Activated naive CD4-positive, alpha-beta T cell treated with anti-CD3 and anti-CD28 coated beads, Interleukin-2, amount 50 U/mL, for 24 hours (primary cell): ENCODE results near the gene CCDC152.
"Not testable (repeated sequence)": the region's sequence is repeated elsewhere in the genome, so short reads cannot be mapped to it uniquely, and the experiment has no call there.

Experiments
- H3K27ac Mint-ChIP-seq: one replicate; pipeline ENCODE4 v1.8.0; 2021; ENCODE audit warnings: mild to moderate bottlenecking, mixed read lengths
- H3K27me3 Mint-ChIP-seq: one replicate; pipeline ENCODE4 v1.8.0; 2021; ENCODE audit warnings: mixed read lengths
- H3K36me3 Mint-ChIP-seq: one replicate; pipeline ENCODE4 v1.8.0; 2021; ENCODE audit warnings: mixed read lengths
- H3K4me1 Mint-ChIP-seq: one replicate; pipeline ENCODE4 v1.8.0; 2021; ENCODE audit warnings: mixed read lengths
- H3K4me3 Mint-ChIP-seq: one replicate; pipeline ENCODE4 v1.8.0; 2021; ENCODE audit warnings: mild to moderate bottlenecking, mixed read lengths
- H3K9me3 Mint-ChIP-seq: one replicate; pipeline ENCODE4 v1.8.0; 2021; ENCODE audit warnings: mixed read lengths

The CCDC152 gene

DNA sequence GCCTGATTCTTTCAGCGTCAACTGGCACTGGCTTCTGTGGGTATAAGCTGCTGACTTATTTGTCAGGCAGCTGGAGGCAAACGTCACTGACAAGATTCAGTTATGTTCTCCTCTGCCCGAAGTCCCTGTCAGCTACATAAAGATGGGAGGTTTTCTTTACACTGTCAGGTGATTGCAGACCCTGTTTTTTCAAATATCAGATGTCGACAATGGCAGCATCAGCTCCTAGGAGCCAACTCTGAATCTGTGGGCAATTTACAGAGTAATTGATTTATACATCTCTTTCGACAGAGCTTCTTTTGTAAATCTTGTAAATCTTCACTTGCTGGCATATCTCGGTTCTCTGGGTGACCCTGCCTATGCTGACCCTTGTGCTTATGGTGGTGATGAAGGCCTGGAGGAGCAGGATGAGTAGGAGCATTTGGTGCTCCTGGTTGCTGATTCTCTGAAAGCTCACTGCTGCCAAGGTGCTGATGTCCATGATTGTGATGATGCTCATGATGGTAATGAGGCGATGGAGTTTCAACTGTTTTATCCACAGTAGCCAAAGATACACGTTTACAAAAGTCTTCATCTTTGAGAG is 44.2 kb downstream of the CCDC152 start:
- Mint-ChIP-seq H3K4me3 (no peak overlapping the region), H3K9me3 (no peaks in the 10 kb centered on the region), H3K36me3 (peaks cover 9% of the 10 kb centered on the region), H3K27ac (no peak overlapping the region), H3K4me1 (no peaks in the 10 kb centered on the region), H3K27me3 (no peaks in the 10 kb centered on the region)

DNA sequence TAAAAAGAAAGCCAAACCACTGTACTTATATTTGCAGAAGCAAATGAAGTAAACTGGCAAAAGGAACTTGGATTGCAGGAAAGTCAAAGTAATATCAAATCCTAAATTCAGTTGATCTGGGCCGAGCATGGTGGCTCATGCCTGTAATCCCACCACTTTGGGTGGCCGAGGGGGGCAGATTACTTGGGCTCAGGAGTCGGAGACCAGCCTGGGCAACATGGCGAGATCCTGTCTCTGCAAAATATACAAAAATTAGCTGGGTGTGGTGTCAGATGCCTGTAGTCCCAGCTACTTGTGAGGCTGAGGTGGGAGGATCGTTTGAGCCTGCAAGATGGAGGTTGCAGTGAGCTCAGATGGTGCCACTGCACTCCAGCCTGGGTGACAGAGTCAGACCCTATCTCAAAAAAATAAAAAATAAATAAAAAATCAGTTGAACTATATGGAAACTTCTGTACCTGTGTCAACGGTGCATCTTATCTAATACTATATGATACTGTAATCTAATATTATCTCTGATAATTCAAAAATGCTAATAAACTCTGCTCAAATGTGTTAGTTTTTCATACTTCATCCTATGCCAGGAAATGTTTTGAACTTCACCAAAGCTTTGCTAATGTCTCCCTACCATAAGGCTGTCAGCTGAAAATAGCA is 45.0 kb downstream of the CCDC152 start:
- Mint-ChIP-seq H3K27me3 (no peaks in the 10 kb centered on the region), H3K4me3 (no peak overlapping the region), H3K27ac (no peak overlapping the region), H3K9me3 (no peaks in the 10 kb centered on the region), H3K36me3 (peaks cover 9% of the 10 kb centered on the region), H3K4me1 (no peaks in the 10 kb centered on the region)

DNA sequence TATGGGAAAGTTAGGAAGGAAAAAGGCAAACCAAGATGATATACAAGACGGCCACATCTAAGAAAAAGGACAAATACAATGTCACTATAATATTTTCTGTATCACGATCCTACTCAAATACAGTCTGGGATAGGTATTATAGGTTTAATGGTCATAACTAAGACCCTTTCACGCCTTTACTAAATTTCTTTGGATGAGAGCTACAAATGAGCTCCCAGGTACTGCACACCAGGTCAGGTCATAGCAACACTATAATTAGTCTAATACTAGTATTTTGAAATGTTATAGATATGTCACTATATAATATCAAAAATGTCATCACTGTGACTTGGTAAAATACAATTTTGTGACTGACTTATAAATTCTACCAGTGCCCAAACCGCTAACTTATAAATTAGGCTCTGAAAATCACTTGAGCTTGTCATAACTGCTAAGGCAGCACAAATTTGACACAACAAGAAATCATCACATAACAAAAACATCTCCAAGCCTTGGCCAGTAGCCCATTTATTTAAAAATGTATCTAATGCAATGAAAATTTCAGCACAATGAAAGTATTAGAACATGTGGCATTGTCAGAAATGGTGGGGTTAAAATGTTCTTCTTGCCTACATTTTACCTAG is 48.2 kb downstream of the CCDC152 start:
- Mint-ChIP-seq H3K4me3 (no peak overlapping the region), H3K27me3 (no peaks in the 10 kb centered on the region), H3K36me3 (no peaks in the 10 kb centered on the region), H3K27ac (no peak overlapping the region), H3K4me1 (no peaks in the 10 kb centered on the region), H3K9me3 (no peaks in the 10 kb centered on the region)

DNA sequence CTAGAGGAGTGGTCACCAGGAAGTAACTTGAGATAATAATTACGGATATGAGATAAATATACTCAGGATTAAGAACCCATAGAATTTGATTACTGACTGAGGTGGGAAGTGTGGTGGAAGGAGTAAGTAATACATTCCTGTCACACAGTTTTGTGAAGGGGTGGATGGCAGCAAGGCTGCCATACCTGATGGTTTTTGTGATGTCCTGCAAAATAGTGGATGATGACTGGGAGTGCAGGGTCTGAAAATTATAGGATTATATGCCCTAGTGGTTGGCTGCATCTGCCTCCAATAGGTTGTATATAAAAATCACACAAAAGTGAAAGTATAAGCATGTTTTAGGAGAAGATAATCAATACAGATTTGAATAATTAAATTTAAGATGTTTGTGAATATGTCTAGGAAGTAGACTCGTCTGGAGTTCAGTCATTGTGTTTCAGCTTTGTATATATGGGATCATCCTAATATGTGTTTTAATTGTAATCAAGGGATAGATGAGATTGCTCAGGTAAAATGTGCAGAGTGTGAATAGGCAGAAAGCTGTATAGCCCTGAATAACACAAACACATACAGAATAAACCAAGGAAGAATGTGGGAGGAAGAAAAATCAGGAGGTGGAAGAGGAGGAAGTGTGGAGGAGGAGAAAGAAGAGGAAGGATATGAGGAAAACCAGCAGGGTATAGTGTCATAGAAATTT is 49.5 kb downstream of the CCDC152 start:
- H3K4me3 Mint-ChIP-seq = no peak overlapping the region
- H3K27me3 Mint-ChIP-seq = no peaks in the 10 kb centered on the region
- no peaks in the 10 kb centered on the region for H3K36me3 Mint-ChIP-seq
- no peak overlapping the region for H3K27ac Mint-ChIP-seq
- H3K9me3 Mint-ChIP-seq = no peaks in the 10 kb centered on the region
- no peaks in the 10 kb centered on the region for H3K4me1 Mint-ChIP-seq

DNA sequence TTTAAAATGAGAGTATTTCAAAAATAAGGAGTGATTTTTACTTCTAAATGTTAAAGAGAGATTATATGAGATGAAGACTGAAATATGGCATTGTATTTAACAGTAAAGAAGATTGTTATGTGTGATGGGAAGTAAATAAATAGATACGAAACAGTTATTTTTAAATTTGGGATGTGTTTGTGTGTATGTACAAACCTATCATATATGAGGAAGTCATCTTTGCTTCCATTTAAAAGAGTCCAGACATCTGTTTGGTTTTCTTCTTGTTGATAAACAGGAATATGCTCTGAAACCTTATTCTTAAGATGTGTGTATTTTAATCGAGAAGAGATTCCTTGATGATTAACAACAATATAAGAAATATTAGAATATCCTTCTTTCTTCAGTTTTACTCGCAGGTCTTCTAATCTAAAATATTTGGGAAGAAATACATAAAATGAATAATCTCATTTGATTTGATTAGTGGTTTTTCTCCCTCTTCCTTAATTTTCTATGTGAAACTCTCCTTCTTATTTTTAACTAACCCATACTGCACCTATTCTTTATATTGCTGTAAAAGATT is 50.2 kb downstream of the CCDC152 start:
- H3K4me3 Mint-ChIP-seq = no peak overlapping the region
- H3K36me3 Mint-ChIP-seq = no peaks in the 10 kb centered on the region
- H3K27ac Mint-ChIP-seq = no peak overlapping the region
- no peaks in the 10 kb centered on the region for H3K9me3 Mint-ChIP-seq
- no peaks in the 10 kb centered on the region for H3K27me3 Mint-ChIP-seq
- H3K4me1 Mint-ChIP-seq = peaks cover 3% of the 10 kb centered on the region

DNA sequence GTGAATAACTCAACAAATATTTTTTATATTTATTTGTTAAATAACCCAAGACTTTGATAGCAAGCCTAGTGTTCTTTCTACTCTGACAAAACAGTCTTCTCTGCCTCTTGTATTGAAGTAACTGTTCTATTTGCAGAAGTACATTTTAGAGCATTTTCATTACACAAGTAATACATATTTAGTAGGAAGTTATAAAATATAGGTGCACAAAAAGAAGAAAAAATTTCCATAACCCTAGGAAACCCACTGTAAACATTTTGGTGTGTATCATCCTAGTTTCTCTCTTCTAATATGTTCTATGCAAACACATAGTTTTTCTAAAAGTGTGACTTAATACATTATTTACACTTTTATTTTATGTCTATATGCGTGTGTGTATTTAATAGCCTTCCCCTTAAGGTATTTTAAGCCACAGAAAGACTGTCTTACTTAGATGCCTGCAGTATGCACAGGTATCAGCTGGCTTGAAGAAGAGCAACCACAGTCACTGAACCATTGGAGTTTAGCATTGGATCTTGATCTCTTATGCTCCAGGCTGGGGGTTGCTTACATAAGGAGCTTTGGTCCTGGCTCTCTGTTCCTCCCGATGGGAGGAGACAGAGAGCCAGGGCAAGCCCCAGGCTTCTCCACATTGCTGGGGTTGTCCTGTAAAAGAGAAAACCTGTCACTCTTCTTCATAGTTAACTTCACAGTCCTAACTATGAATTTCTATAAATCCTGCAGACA is 51.3 kb downstream of the CCDC152 start:
- no peaks in the 10 kb centered on the region for H3K27me3 Mint-ChIP-seq
- H3K4me3 Mint-ChIP-seq = no peak overlapping the region
- H3K9me3 Mint-ChIP-seq = no peaks in the 10 kb centered on the region
- H3K36me3 Mint-ChIP-seq = no peaks in the 10 kb centered on the region
- peaks cover 5% of the 10 kb centered on the region for H3K4me1 Mint-ChIP-seq
- no peak overlapping the region for H3K27ac Mint-ChIP-seq

DNA sequence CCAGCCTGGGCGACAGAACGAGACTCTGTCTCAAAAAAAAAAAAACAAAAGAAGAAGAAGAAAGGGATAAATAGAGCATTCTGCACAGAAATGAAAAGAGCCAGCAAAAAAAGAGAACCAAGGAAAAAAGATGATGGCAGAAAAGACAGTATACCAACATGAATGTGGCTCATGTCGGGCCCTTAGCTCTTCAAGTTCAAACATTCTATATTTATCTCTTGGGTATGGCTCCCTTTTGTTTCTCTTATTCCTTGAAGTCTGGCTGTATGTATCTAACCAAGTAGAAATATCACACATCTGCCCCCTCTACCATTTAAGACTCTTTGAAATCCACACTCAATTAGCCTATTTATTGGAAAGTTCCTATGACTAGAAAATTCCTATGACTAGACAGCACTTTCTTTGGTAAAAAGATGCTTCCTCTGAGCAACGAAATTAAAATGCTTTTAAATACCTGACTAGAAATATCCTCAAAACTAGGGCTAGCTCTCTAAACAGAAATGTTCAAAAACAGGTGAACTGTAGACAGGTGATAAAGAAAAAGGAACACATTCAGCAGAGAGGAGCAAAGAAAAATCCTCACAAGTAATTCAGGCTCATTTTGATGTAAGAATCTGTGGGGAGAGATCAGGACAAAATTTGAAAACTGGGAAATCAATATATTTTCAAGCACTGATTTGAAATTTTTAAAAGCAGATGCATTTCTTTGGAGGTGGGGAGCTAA is 52.4 kb downstream of the CCDC152 start:
- no peaks in the 10 kb centered on the region for H3K27me3 Mint-ChIP-seq
- H3K4me3 Mint-ChIP-seq = no peak overlapping the region
- no peaks in the 10 kb centered on the region for H3K36me3 Mint-ChIP-seq
- no peaks in the 10 kb centered on the region for H3K9me3 Mint-ChIP-seq
- peaks cover 5% of the 10 kb centered on the region for H3K4me1 Mint-ChIP-seq
- H3K27ac Mint-ChIP-seq = no peak overlapping the region

DNA sequence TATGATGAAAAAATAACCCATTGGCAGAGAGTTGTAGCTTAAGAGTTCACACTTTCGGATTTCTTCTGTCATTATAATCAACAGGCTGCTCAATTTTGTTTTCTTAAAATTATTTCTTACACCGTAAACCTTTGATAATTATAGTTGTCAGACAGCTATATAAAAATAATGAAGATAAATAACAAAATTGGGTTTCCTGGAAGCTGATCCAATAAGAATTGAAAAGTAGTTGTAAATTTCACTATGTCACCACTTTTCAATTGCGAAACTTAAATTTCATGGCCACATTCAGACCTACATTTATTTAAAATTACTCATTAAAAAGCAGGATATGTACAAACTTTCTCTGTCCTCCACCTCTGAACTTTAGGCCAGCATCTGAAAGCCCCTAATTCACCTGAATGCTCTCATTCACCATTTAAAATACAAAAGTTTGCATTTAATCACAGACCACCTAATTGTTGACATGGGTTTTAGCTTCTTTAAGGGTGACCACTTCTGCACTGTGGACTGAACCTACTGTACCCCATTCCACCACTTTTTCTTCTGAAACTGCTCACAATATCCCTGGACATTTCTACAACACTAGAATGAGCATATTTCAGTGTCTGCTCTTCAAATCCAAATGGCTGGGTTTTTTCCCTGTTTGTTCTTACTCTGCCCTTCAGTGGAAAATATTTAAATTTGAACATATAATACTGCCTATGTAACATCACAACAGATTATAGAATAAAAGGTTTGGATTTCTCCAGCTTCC is 54.4 kb downstream of the CCDC152 start:
- H3K27ac Mint-ChIP-seq = no peak overlapping the region
- H3K27me3 Mint-ChIP-seq = no peaks in the 10 kb centered on the region
- peaks cover 5% of the 10 kb centered on the region for H3K4me1 Mint-ChIP-seq
- no peak overlapping the region for H3K4me3 Mint-ChIP-seq
- no peaks in the 10 kb centered on the region for H3K36me3 Mint-ChIP-seq
- H3K9me3 Mint-ChIP-seq = no peaks in the 10 kb centered on the region

DNA sequence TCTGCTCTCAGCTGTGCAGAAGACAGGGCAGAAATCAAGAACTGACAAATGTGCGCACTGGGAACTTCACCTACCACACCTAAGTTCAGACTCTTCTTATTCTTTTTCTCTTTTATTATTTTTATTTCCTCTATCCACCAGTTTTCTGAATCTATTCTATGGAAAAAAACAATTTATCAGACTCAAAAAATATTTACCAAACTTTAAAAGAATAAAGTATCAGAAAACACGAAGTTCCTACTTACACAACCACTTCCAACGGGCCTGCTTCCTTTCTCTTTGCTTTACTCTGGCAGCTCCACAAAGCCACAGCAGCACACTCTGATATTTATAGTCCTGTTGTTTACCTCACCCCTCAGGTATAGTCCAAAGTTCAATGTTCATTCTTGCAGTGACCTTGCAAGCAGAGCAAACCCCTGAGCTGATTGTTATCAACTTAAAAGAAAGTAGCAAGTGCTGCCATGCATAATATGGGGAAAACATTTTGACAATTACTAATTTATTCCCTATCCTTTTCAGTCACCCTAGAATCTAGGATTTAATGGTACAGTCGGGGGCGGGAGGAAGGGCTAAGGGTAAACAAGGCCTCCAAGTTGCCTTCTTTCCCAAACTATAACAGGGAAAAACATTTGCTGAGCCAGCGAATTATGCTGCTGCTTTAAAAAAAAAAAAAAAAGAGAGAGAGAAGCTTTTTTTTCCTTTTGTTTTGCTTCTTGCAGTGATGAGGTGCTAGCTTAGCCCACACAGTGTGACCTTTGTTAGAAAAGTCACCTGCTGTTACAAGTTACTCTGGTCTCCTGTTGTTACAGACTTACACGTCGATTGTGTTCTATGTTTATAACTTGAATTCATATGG is 55.2 kb downstream of the CCDC152 start, which contains the start of gene SELENOP:
SELENOP (minus strand) TSS at position 302 of the 856 bp plus-strand sequence. CDS start 3,539 bp downstream, outside the sequence.
- no peaks in the 10 kb centered on the region for H3K36me3 Mint-ChIP-seq
- peaks cover 5% of the 10 kb centered on the region for H3K4me1 Mint-ChIP-seq
- no peaks in the 10 kb centered on the region for H3K27me3 Mint-ChIP-seq
- H3K4me3 Mint-ChIP-seq = no peak within 1 kb of the TSS
- H3K27ac Mint-ChIP-seq = peak within 1 kb of the TSS; percentile 27
- H3K9me3 Mint-ChIP-seq = no peaks in the 10 kb centered on the region

DNA sequence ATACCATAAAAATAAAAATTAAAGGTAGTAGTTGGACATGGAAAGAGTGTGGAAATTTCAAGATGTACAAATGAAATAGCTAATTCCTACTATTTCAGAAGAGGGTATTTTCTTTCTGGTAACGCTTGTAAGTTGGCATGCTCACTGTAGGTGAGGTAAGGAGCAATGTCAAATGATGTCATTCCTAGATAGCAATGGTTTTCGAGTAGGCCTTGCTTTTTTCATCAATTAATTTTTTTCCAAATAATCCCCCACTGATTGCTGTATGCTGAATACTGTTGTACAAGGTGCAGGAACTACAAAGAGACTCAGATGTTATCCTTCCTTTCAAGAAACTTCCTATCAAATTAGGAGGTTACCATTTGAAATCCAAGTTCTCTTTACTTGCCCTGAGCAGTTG is 56.0 kb downstream of the CCDC152 start:
- no peaks in the 10 kb centered on the region for H3K36me3 Mint-ChIP-seq
- H3K27ac Mint-ChIP-seq = no peak overlapping the region
- no peaks in the 10 kb centered on the region for H3K27me3 Mint-ChIP-seq
- H3K4me1 Mint-ChIP-seq = peaks cover 5% of the 10 kb centered on the region
- no peaks in the 10 kb centered on the region for H3K9me3 Mint-ChIP-seq
- H3K4me3 Mint-ChIP-seq = no peak overlapping the region

DNA sequence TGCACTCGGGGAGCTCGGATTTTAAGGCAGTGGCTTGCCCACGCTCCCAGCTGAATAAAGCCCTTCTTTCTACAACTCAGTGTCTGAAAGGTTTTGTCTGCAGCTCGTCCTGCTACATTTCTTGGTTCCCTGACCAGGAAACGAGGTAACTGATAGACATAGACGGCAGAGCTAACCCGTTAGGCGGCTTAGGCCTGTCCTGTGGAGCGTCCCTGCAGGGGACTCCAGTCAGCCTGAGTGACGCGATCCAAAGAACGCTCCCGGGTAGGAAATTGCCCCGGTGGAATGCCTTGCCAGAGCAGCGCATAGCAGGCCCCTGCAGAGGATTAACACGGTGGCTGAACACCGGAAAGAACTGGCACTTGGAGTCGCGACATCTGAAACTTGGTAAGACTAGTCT is 56.9 kb downstream of the CCDC152 start:
- Mint-ChIP-seq H3K4me1 (peaks cover 5% of the 10 kb centered on the region), H3K9me3 (no peaks in the 10 kb centered on the region), H3K27me3 (no peaks in the 10 kb centered on the region), H3K36me3 (no peaks in the 10 kb centered on the region), H3K4me3 (no peak overlapping the region), H3K27ac (no peak overlapping the region)

DNA sequence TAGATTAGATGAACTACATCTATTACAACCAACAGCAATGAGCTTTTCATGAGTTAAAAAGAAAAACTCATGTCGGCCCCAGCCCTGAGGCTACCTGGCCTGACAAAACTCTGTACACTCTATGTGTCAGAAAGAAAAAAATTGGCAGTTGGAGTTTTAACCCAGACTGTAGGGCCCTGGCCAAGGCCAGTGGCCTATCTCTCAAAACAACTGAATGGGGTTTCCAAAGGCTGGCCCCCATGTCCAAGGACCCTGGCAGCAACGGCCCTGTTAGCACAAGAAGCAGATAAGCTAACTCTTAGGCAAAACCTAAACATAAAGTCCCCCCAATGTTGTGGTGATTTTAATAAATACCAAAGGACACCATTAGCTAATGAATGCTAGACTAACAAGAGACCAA is 59.9 kb downstream of the CCDC152 start:
- not testable (repeated sequence) for H3K27me3 Mint-ChIP-seq, H3K9me3 Mint-ChIP-seq, H3K36me3 Mint-ChIP-seq, H3K4me1 Mint-ChIP-seq, H3K27ac Mint-ChIP-seq, H3K4me3 Mint-ChIP-seq

DNA sequence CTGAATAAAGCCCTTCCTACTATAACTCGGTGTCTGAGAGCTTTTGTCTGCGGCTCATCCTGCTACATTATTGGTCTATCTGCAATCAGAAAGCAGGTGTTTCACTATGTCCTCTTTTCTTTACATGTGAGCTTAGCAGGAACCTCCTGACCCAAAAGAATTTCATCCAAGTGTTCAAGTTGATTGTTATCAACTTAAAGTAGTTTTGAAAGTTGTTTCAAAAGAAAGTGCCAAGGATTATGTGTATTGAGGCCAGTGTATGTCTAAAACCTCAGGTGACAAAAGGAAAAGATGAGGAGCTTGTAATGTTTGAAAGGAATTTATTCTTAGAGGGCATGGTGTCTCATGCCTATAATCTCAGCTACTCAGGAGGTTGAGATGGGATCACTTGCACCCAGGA is 63.1 kb downstream of the CCDC152 start:
- no peaks in the 10 kb centered on the region for H3K9me3 Mint-ChIP-seq
- no peaks in the 10 kb centered on the region for H3K4me1 Mint-ChIP-seq
- H3K27ac Mint-ChIP-seq = no peak overlapping the region
- no peaks in the 10 kb centered on the region for H3K27me3 Mint-ChIP-seq
- H3K36me3 Mint-ChIP-seq = no peaks in the 10 kb centered on the region
- H3K4me3 Mint-ChIP-seq = no peak overlapping the region
